HEK293 (cell line): ENCODE measurements around the gene NINL.

Experiments
- EGR2 ChIP-seq: fragments of 450-650 bp; formaldehyde crosslinking; IDR thresholded peaks from 2 replicates; pipeline ENCODE4 v1.5.1; 2016; ENCODE audit warnings: low read depth, missing biosample characterization, missing genetic modification characterization
- HIC1 ChIP-seq: fragments of 450-650 bp; formaldehyde crosslinking; IDR thresholded peaks from 2 replicates; pipeline ENCODE4 v1.5.1; 2016; ENCODE audit warnings: missing biosample characterization, missing genetic modification characterization
- HOXA7 ChIP-seq: sonication (generic); formaldehyde crosslinking; IDR thresholded peaks from 2 replicates; pipeline ENCODE4 v1.8.1; 2022; ENCODE audit warnings: missing genetic modification reagents, borderline replicate concordance
- OVOL3 ChIP-seq: fragments of 450-650 bp; formaldehyde crosslinking; IDR thresholded peaks from 2 replicates; pipeline ENCODE4 v1.5.1; 2016; ENCODE audit warnings: missing biosample characterization, missing genetic modification characterization
- PRDM6 ChIP-seq: fragments of 450-650 bp; formaldehyde crosslinking; IDR thresholded peaks from 2 replicates; pipeline ENCODE4 v1.5.1; 2017; ENCODE audit warnings: missing biosample characterization, missing genetic modification characterization
- SCRT2 ChIP-seq: fragments of 450-650 bp; formaldehyde crosslinking; IDR thresholded peaks from 2 replicates; pipeline ENCODE4 v1.5.1; 2016; ENCODE audit warnings: missing biosample characterization, missing genetic modification characterization
- SP3 ChIP-seq: fragments of 450-650 bp; formaldehyde crosslinking; IDR thresholded peaks from 2 replicates; pipeline ENCODE4 v1.5.1; 2016; ENCODE audit warnings: missing biosample characterization, missing genetic modification characterization
- ZBTB20 ChIP-seq: fragments of 450-650 bp; formaldehyde crosslinking; IDR thresholded peaks from 2 replicates; pipeline ENCODE4 v1.5.1; 2016; ENCODE audit warnings: missing biosample characterization, missing genetic modification characterization
- ZBTB48 ChIP-seq: fragments of 450-650 bp; formaldehyde crosslinking; IDR thresholded peaks from 2 replicates; pipeline ENCODE4 v1.5.1; 2016; ENCODE audit warnings: missing biosample characterization, missing genetic modification characterization
- ZBTB7A ChIP-seq: fragments of 450-650 bp; formaldehyde crosslinking; IDR thresholded peaks from 2 replicates; pipeline ENCODE4 v1.5.1; 2016; ENCODE audit warnings: low read depth, missing biosample characterization, missing genetic modification characterization
- ZFP37 ChIP-seq: fragments of 450-650 bp; formaldehyde crosslinking; IDR thresholded peaks from 2 replicates; pipeline ENCODE4 v1.5.1; 2016; ENCODE audit warnings: missing biosample characterization, missing genetic modification characterization
- ZIC2 ChIP-seq: fragments of 450-650 bp; formaldehyde crosslinking; IDR thresholded peaks from 2 replicates; pipeline ENCODE4 v1.5.1; 2016; ENCODE audit warnings: missing biosample characterization, missing genetic modification characterization
- ZNF155 ChIP-seq: fragments of 450-650 bp; formaldehyde crosslinking; IDR thresholded peaks from 2 replicates; pipeline ENCODE4 v1.5.1; 2016; ENCODE audit warnings: missing biosample characterization, missing genetic modification characterization
- ZNF175 ChIP-seq: fragments of 450-650 bp; formaldehyde crosslinking; IDR thresholded peaks from 2 replicates; pipeline ENCODE4 v1.5.1; 2016; ENCODE audit warnings: missing biosample characterization, missing genetic modification characterization
- ZNF221 ChIP-seq: fragments of 450-650 bp; formaldehyde crosslinking; IDR thresholded peaks from 2 replicates; pipeline ENCODE4 v1.5.1; 2017; ENCODE audit warnings: missing biosample characterization, missing genetic modification characterization, borderline replicate concordance
- ZNF223 ChIP-seq: fragments of 450-650 bp; formaldehyde crosslinking; IDR thresholded peaks from 2 replicates; pipeline ENCODE4 v1.5.1; 2016; ENCODE audit warnings: missing biosample characterization, missing genetic modification characterization
- ZNF404 ChIP-seq: fragments of 450-650 bp; formaldehyde crosslinking; IDR thresholded peaks from 2 replicates; pipeline ENCODE4 v1.5.1; 2017; ENCODE audit warnings: missing biosample characterization, missing genetic modification characterization
- ZNF518A ChIP-seq: fragments of 450-650 bp; formaldehyde crosslinking; conservative IDR thresholded peaks from 2 replicates; pipeline ENCODE4 v1.5.1; 2016; ENCODE audit warnings: low read depth, missing biosample characterization, missing genetic modification characterization
- ZNF530 ChIP-seq: fragments of 450-650 bp; formaldehyde crosslinking; IDR thresholded peaks from 2 replicates; pipeline ENCODE4 v1.5.1; 2016; ENCODE audit warnings: low read depth, missing biosample characterization, missing genetic modification characterization
- ZNF596 ChIP-seq: fragments of 450-650 bp; IDR thresholded peaks from 2 replicates; pipeline ENCODE4 v1.5.0; 2018; ENCODE audit warnings: missing biosample characterization, mild to moderate bottlenecking, missing genetic modification characterization, moderate library complexity
- ZNF626 ChIP-seq: fragments of 450-650 bp; sonication (Bioruptor Pico); formaldehyde crosslinking; IDR thresholded peaks from 2 replicates; pipeline ENCODE4 v1.5.1; 2018; ENCODE audit warnings: missing biosample characterization, missing genetic modification characterization, inconsistent platforms
- ZNF645 ChIP-seq: fragments of 450-650 bp; formaldehyde crosslinking; IDR thresholded peaks from 2 replicates; pipeline ENCODE4; 2016; ENCODE audit warnings: missing biosample characterization, missing genetic modification characterization
- ZNF660 ChIP-seq: fragments of 450-650 bp; IDR thresholded peaks from 2 replicates; pipeline ENCODE4 v1.5.1; 2018; ENCODE audit warnings: missing biosample characterization, mild to moderate bottlenecking, missing genetic modification characterization
- ZNF768 ChIP-seq: fragments of 450-650 bp; formaldehyde crosslinking; IDR thresholded peaks from 2 replicates; pipeline ENCODE4 v1.5.1; 2018; ENCODE audit warnings: missing biosample characterization, mild to moderate bottlenecking, missing genetic modification characterization
- ZSCAN16 ChIP-seq: fragments of 450-650 bp; formaldehyde crosslinking; IDR thresholded peaks from 2 replicates; pipeline ENCODE4 v1.5.1; 2016; ENCODE audit warnings: missing biosample characterization, missing genetic modification characterization
- ZSCAN23 ChIP-seq: fragments of 450-650 bp; formaldehyde crosslinking; IDR thresholded peaks from 2 replicates; pipeline ENCODE4 v1.5.1; 2016; ENCODE audit warnings: missing biosample characterization, missing genetic modification characterization
- ZXDB ChIP-seq: fragments of 450-650 bp; formaldehyde crosslinking; IDR thresholded peaks from 2 replicates; pipeline ENCODE4 v1.5.1; 2016; ENCODE audit warnings: missing biosample characterization, missing genetic modification characterization
- TF ChIP-seq, protein P1 (sequence below): sonication (generic); formaldehyde crosslinking; IDR thresholded peaks from 2 replicates; pipeline ENCODE4 v1.8.1; 2022; ENCODE audit warnings: mild to moderate bottlenecking, moderate library complexity, missing genetic modification reagents
- TF ChIP-seq, protein P2 (sequence below): fragments of 450-650 bp; formaldehyde crosslinking; optimal IDR thresholded peaks from 2 replicates; pipeline ENCODE3; 2016; ENCODE audit warnings: missing biosample characterization, mild to moderate bottlenecking, missing genetic modification characterization

Gene NINL

GRCh38 chr20:25623225-25623735, 37.9 kb upstream of the NINL start (continued):
- TF ChIP-seq, protein P1, sequence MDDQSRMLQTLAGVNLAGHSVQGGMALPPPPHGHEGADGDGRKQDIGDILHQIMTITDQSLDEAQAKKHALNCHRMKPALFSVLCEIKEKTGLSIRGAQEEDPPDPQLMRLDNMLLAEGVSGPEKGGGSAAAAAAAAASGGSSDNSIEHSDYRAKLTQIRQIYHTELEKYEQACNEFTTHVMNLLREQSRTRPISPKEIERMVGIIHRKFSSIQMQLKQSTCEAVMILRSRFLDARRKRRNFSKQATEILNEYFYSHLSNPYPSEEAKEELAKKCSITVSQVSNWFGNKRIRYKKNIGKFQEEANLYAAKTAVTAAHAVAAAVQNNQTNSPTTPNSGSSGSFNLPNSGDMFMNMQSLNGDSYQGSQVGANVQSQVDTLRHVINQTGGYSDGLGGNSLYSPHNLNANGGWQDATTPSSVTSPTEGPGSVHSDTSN: peak; percentile 35; the same call in 1 of the 2 replicates
- TF ChIP-seq ZNF221 (tag by site-specific recombination) (no peak), PRDM6 (tag by site-specific recombination) (no peak), ZNF660 (tag by site-specific recombination) (no peak), ZNF626 (no peak), ZBTB48 (tag by site-specific recombination) (no peak), ZNF596 (tag by site-specific recombination) (no peak), ZNF768 (tag by site-specific recombination) (no peak), ZSCAN23 (tag by site-specific recombination) (no peak), ZNF404 (tag by site-specific recombination) (no peak), HOXA7 (CRISPR knock-in tag) (no peak), ZNF645 (tag by site-specific recombination) (no peak), SP3 (tag by site-specific recombination) (no peak), ZSCAN16 (tag by site-specific recombination) (no peak), ZNF155 (no peak), ZNF175 (tag by site-specific recombination) (no peak), ZNF530 (tag by site-specific recombination) (no peak), SCRT2 (tag by site-specific recombination) (peak; percentile 99), OVOL3 (0 out of 2 replicates have a peak, but pooled peaks have one; percentile 5), EGR2 (peak; percentile 60; the same call in 1 of the 2 replicates), ZNF518A (tag by site-specific recombination) (no peak), ZNF223 (tag by site-specific recombination) (no peak), ZFP37 (peak; percentile 63; the same call in 1 of the 2 replicates), HIC1 (tag by site-specific recombination) (peak; percentile 62; the same call in 1 of the 2 replicates), ZBTB7A (tag by site-specific recombination) (0 out of 2 replicates have a peak, but pooled peaks have one; percentile 28), ZIC2 (tag by site-specific recombination) (peak; percentile 19), ZXDB (tag by site-specific recombination) (peak; percentile 2; the same call in 1 of the 2 replicates), ZBTB20 (no peak)
- TF ChIP-seq, protein P2, sequence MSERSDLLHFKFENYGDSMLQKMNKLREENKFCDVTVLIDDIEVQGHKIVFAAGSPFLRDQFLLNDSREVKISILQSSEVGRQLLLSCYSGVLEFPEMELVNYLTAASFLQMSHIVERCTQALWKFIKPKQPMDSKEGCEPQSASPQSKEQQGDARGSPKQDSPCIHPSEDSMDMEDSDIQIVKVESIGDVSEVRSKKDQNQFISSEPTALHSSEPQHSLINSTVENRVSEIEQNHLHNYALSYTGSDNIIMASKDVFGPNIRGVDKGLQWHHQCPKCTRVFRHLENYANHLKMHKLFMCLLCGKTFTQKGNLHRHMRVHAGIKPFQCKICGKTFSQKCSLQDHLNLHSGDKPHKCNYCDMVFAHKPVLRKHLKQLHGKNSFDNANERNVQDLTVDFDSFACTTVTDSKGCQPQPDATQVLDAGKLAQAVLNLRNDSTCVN: peak; percentile 90
